Measurements from ENCODE around the gene CKM.

DNA sequence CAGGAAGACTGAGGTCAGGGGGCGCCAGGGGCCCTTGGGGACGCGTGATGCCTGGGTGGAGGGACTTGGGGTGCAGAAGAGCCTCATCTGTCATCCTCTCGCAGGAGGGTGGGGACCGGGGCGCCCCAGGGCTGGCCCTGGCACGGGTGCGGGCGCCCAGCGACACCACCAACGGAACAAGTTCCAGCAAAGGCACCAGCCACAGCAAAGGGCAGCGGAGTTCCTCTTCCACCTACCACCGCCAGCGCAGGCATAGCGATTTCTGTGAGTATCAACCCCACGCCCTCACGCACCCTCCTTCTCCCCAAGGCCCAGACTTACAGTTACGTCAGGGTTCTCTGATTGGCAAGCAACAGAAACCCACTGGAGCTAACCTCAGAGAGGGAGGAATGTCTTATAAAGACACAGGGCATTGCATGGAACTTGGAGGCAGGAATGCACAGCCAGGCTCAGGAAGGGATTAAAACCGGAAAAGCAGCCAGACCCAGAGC lies 42.2 kb downstream of the CKM start:
- TF ChIP-seq POLR2AphosphoS5 (IDR thresholded peaks at IDR 0.05; ENCODE audit: low read depth, low read length) (no peak), POLR2A (IDR thresholded peaks at IDR 0.05; ENCODE audit: low read depth, low read length) (no peak)

Data from GM12892 (cell line).